Left kidney (tissue), 8 donors: Measurements from ENCODE around the gene ARL8B. TPM values are rescaled to one million over a fixed set of nuclear protein-coding genes. Genes with fewer than 3 reads are reported as not detected.
A peak's percentile ranks its signal among the peaks of the same experiment; 100 is the strongest.
"Not testable (repeated sequence)": the region's sequence is repeated elsewhere in the genome, so short reads cannot be mapped to it uniquely, and the experiment has no call there.

Experiments used
- DNase-seq: peaks from one replicate; pipeline ENCODE4 v3.0.0-alpha.2; 2013
- long read RNA-seq, 8 donors: transcript quantifications; one replicate each; lab custom pipeline, GENCODE V29; 2026
- polyA plus RNA-seq: library from polyadenylated mRNA; unstranded; fragments of 120-200 nt; gene quantifications from one replicate; pipeline ENCODE4 v1.2.1, GENCODE V29; 2013; ENCODE audit not compliant: insufficient read length

The ARL8B gene
- 84.3 TPM for polyA plus RNA-seq
- long read RNA-seq, donor 1, transcript ARL8B-201 (7 exons, 3,005 nt), result major isoform, 23 of 34 reads
- long read RNA-seq, donor 1, partial matches to known transcripts, result 11 of 34 reads
- long read RNA-seq, donor 1, other reads (novel, unspliced or antisense), result 0 of 34 reads
- long read RNA-seq, donor 2, transcript ARL8B-201 (7 exons, 3,005 nt), result major isoform, 27 of 36 reads
- long read RNA-seq, donor 2, partial matches to known transcripts, result 6 of 36 reads
- long read RNA-seq, donor 2, other reads (novel, unspliced or antisense), result 0 of 36 reads
- long read RNA-seq, donor 3, transcript ARL8B-201 (7 exons, 3,005 nt), result major isoform, 18 of 20 reads
- long read RNA-seq, donor 3, partial matches to known transcripts, result 0 of 20 reads
- long read RNA-seq, donor 3, other reads (novel, unspliced or antisense), result 0 of 20 reads
- long read RNA-seq, donor 4, partial matches to known transcripts, result 0 of 2 reads
- long read RNA-seq, donor 4, other reads (novel, unspliced or antisense), result 0 of 2 reads
- long read RNA-seq, donor 5, transcript ARL8B-201 (7 exons, 3,005 nt), result major isoform, 34 of 35 reads
- long read RNA-seq, donor 5, partial matches to known transcripts, result 0 of 35 reads
- long read RNA-seq, donor 5, other reads (novel, unspliced or antisense), result 0 of 35 reads
- long read RNA-seq, donor 6, transcript ARL8B-201 (7 exons, 3,005 nt), result major isoform, 26 of 33 reads
- long read RNA-seq, donor 6, partial matches to known transcripts, result 5 of 33 reads
- long read RNA-seq, donor 6, other reads (novel, unspliced or antisense), result 0 of 33 reads
- long read RNA-seq, donor 7, transcript ARL8B-201 (7 exons, 3,005 nt), result major isoform, 39 of 55 reads
- long read RNA-seq, donor 7, partial matches to known transcripts, result 16 of 55 reads
- long read RNA-seq, donor 7, other reads (novel, unspliced or antisense), result 0 of 55 reads
- long read RNA-seq, donor 8, transcript ARL8B-201 (7 exons, 3,005 nt), result major isoform, 21 of 22 reads
- long read RNA-seq, donor 8, partial matches to known transcripts, result 0 of 22 reads
- long read RNA-seq, donor 8, other reads (novel, unspliced or antisense), result 0 of 22 reads

GRCh38 chr3:5122030-5122740, at the start of gene ARL8B:
ARL8B (plus strand) TSS chr3:5122292; CDS start chr3:5122466, 174 bp downstream.
- DNase-seq, result peak; percentile 81

GRCh38 chr3:5073374-5074085, 48.6 kb upstream of the ARL8B start:
- DNase-seq, result no peak

GRCh38 chr3:5078151-5078550, 43.9 kb upstream of the ARL8B start:
- no peak for DNase-seq

- no peak for DNase-seq
These were observed 42.3 kb upstream of the ARL8B start for GRCh38 chr3:5079761-5080160.

GRCh38 chr3:5080779-5081550, 41.1 kb upstream of the ARL8B start:
- DNase-seq, result no peak

- DNase-seq, result not testable (repeated sequence)
These were observed 39.9 kb upstream of the ARL8B start for GRCh38 chr3:5081973-5082788.

GRCh38 chr3:5082789-5083115, 39.3 kb upstream of the ARL8B start:
- DNase-seq, result no peak

- no peak for DNase-seq
These were observed 37.9 kb upstream of the ARL8B start for GRCh38 chr3:5084224-5084623.

- DNase-seq, result no peak
These were observed 35.4 kb upstream of the ARL8B start for GRCh38 chr3:5086708-5087107.

GRCh38 chr3:5087209-5087608, 34.9 kb upstream of the ARL8B start:
- DNase-seq, result no peak

GRCh38 chr3:5090197-5090596, 31.9 kb upstream of the ARL8B start:
- no peak for DNase-seq

- DNase-seq, result no peak
These were observed 30.1 kb upstream of the ARL8B start for GRCh38 chr3:5092018-5092417.

GRCh38 chr3:5093731-5094130, 28.4 kb upstream of the ARL8B start:
- peak; percentile 17 for DNase-seq

GRCh38 chr3:5095886-5096285, 26.2 kb upstream of the ARL8B start:
- DNase-seq, result peak; percentile 72

- peak; percentile 18 for DNase-seq
These were observed 25.6 kb upstream of the ARL8B start for GRCh38 chr3:5096336-5097008.

GRCh38 chr3:5098346-5098745, 23.7 kb upstream of the ARL8B start:
- no peak for DNase-seq

GRCh38 chr3:5102532-5102931, 19.6 kb upstream of the ARL8B start:
- no peak for DNase-seq

GRCh38 chr3:5103743-5104142, 18.3 kb upstream of the ARL8B start:
- no peak for DNase-seq

GRCh38 chr3:5105050-5105449, 17.0 kb upstream of the ARL8B start:
- DNase-seq, result no peak
